CD4-positive, alpha-beta T cell treated with Interleukin-6 at 100 ng/mL for 8 hours (primary cell): Measurements from ENCODE around the gene ADAM12.
"Not testable (repeated sequence)": the region's sequence is repeated elsewhere in the genome, so short reads cannot be mapped to it uniquely, and the experiment has no call there.

Experiments
- DNase-seq: peaks from one replicate; pipeline ENCODE4 v3.0.0-alpha.2; 2020; ENCODE audit warnings: mixed read lengths, low spot score

Gene ADAM12

DNA sequence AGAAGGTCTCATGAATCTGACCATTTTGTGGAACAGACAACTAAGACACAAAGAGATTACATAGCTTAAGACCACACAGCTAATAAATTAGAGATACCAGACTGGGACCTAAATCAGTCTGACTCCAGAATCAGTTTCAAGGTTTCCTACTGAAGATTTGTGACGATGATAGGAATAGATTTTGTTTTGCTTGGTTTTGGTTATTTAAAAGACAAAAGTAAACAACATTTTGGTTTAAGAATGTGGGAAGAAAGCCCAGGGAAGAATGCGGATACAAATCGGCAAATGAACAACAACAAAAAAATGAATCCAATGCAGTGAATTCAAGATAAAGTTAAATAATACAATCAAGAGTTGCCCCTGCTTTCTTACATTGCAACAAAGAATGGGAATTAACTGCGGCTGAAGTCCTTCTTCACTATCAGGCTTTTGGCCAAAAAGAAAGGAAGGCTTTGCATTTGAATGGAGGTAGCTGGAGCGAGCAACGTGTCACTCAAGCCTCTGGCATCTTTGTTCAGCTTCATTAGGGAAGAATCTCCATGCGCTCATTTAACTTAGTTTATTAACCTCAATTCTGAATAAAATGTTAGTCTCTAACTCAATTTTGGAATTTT is 210.8 kb downstream of the ADAM12 start:
- DNase-seq = no peak

DNA sequence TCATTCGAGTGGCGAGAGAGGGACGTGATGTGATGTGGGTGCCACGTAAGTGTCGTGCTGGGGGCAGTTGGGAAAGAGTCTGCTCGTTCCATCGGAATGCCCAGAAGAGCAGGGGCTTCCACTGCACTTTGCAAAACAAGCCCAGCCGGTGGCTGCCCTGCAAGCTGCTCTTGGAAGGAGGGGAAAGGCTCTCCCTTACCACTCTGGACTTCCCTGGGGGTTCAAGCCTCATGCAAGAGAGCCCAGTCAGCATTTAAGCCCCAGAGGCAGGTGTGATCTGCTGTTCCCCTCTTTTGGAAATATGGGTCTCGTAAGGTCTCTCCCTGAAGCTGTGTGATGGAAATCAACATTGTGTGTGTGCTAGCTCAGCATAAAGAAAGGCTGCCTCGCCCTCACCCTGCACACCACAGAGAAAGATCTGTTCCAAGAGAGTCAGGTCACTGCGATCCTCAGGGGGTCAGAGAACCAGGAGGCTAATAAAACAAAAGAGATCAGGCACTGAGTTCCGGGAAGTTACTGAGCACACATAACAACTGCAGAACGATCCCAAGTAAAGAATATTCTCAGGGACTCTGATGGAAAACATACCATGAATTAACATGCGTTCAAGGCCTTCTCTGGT is 212.5 kb downstream of the ADAM12 start:
- DNase-seq = no peak

DNA sequence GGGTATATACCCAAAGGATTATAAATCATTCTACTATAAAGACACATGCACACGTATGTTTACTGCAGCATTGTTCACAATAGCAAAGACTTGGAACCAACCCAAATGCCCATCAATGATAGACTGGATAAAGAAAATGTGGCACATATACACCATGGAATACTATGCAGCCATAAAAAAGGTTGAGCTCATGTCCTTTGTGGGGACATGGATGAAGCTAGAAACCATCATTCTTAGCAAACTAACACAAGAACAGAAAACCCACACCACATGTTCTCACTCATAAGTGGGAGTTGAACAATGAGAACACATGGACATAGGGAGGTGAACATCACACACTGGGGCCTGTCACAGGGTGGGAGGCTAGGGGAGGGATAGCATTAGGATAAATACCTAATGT is 215.5 kb downstream of the ADAM12 start:
- DNase-seq = not testable (repeated sequence)

DNA sequence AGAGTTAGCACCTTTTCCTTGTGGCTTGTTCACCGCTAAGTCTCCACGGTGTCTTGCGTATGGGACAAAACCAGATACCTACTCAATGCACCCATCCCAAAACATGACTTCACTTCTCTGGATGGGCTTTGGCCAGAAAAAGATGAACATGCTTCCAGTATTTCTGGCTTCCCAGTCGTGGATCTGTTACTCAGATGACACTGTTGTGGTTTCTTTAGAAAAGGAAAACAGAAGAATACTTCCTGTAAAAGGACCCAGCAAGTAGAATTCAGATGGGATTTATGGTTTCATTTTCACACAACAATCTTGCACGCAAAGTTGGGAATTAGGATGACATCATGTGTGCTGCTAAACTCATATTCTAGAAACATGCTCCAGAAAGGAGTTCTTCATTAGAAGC is 216.7 kb downstream of the ADAM12 start:
- DNase-seq = no peak

DNA sequence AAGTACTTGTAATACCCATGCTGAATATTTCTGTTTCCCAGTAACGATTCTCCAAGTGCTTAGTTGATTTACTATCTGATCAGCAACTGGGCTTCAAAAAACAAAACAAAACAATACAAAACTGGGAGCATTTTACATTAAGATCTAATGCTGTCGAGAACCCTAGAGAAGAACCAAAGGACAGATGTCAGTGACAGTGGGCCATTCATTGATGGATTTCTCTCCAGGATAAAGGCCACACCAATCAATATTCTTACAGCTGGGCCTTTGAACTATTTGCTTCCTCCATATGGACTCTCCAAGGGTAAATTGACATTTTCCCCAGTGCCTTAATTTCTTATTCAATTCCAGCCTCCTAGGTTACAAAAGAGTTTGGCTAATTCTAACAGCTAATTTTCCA is 217.5 kb downstream of the ADAM12 start:
- DNase-seq = no peak

DNA sequence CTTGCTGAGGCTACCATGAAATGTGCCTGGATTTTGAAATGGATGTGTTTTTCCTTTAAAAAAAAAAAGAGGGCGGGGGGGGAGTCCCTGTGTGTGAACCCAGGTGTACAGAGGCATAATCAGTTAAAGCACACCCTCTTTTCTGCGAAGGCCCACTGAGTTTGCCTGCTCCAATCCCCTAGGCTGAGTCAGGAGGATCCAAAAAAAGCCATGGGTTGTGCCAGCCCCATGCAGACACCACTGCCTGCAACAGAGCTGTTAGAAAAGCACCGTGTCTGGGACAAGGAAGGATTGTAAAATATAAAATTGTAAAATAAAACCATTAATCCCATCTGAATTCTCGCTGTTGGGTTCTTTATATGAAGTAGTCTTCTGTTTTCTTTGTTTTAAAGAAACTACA is 217.9 kb downstream of the ADAM12 start:
- no peak for DNase-seq

DNA sequence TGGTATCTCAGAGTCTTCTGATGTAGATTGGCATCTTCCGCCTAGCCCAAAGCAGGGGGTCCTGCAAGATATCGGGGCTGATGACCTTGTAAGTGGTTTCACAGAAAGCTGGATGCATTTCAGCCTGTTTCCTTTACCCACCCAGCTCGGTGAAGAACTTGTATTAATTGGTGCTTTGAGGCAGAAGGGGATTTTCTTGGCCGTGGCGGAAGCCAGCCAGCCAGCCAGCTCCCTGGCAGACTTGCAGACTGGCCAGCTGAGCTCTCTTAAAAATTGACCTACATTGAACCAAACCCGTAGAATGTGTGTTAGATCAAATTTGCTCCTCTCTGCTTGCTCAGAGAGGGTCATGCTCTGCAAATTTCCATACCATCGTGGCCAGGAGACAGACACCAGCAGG is 218.4 kb downstream of the ADAM12 start:
- DNase-seq = no peak

DNA sequence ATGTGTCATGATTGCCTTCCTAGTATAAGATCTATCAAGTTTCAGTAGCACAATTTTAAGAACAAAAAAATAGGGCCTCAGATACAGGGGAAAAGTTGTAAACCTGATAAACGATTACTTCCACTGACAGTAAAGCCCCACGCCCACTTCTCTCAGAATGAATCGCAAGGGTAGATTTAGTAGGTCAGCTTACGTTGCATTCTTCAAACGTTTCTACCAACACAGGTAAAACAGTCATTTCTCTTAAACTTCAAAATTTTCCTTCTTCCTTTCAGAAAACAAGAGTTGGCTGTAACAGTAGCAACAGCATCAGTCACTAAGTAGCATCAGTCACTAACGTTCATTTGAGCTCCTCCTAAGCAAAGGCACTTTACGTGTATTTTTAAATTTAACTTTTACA is 221.5 kb downstream of the ADAM12 start:
- no peak for DNase-seq

DNA sequence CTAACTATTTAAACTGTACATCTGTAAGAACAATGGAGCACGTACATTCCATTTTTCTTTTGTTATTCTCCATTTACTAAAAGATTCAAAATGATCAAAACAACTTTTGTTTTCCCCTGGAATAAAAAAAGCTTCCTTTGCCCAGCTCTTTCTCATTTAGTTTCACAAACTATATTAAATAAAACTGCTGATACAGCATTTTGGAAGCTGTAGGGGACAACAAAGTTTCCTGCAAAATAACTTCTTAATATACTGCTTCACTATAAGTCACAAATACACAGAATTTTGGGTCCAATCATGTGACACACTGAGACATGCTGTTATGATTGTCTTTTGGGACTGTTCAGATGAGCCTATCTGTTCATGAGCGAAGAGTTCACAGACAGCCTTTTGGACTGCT is 222.4 kb downstream of the ADAM12 start:
- DNase-seq = no peak

DNA sequence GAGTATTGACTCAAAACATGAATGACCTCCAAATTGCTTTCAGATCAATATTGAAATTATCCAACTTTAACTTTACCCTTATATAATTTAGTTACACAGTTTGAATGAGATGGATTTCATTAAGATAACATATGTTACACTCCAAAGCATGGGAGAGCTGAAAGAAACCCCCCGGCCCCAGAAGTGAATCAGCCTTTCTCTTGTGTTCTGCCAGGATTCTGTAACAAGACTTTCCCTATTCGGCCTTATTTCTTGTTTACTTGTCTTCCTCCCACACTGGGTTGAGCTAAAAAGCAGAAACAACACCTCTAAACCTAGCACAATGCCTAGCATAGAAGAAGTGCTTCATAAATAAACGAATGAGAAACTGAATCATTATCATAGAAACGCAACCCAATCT is 224.8 kb downstream of the ADAM12 start:
- DNase-seq = no peak

DNA sequence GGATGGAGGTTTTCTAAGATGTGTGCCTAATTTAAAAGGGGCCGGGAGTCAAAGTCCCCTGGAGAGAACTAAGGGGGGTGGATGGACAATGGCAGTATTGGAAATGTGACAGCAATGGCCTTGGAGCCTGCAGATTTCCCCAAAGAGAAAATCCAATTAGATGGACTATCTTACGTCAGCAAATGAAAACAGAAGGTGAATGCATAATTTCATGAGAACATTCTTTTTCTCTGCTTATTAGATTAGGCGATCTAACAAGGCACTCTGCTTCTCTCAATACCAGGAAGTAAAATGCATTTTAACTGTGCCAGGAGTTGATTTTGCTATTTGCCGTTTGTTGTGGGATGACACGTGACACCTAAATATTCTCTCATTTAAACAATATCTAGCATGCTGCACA is 226.6 kb downstream of the ADAM12 start:
- no peak for DNase-seq

DNA sequence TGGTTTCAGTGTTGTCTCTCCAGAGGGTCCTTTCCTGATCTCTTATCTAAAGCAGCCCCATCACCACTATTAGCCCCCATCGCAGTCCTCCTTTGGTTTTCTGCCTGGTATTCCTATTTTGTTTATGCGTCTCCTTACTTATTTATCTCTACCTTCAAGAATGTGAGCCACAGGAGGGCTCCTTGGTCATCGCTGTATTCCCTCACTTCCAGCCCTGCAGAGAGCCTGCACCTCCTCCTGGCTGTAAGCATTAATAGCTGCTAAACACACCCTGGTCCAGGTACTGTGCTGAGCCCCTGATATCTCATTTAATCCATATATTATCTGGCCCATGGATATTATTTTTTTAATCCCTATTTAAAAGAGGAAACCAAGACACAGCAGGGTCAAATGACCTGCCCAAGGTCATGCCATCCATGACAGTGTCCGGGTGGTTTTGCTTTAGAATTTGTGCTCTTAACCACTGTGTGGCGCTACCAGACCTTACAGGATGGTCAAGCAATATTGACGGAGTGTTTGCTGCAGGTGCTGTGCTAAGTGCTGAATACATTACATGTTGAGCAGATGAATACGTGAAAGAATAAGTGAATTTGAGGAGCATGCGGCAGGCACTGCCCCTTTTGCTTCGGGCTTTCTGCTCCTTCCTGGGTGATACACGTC is 227.2 kb downstream of the ADAM12 start:
- no peak for DNase-seq

DNA sequence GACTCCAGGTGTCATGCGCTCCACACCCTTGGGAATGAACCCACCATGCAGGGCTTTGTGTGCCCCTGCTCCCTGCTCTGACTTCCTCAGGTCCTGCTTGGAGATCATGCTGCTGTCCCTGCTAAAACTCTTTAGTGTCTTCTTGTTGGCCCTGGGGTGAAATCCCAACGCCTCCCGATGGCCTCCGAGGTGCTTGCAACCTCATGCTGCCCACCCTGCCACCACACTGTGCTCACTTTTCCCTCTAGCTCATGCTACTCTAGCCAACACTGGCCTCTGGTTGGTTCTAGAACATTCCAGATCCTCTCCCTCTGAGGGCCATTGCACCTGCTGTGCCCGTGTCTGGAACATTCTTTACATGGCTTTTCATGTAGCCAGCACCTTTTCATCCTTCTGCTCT is 227.7 kb downstream of the ADAM12 start:
- no peak for DNase-seq

DNA sequence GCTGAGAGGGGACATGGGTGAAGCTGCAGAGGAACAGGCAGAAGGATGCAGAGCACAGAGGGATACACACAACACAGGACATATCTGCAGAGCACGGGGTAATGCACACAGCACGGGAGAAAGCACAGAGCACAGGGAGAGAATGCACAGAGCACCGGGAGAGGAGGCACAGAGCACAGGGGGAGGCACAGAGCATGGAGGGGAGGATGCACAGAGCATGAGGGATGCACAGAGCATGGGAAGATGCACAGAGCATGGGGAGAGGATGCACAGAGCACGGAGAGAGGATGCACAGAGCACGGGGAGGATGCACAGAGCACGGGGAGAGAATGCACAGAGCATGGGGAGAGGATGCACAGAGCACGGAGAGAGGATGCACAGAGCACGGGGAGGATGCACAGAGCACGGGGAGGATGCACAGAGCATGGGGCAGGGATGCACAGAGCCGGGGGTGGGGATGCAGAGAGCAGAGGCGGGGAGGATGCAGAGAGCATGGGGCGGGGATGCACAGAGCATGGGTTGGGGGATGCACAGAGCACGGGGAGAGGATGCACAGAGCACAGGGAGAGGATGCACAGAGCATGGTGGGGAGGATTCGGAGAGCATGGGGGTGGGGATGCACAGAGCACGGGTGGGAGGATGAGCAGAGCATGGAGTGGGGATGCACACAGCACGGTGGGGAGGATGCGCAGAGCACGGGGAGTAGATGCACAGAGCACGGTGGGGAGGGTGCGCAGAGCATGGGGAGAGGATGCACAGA is 230.0 kb downstream of the ADAM12 start:
- no peak for DNase-seq

DNA sequence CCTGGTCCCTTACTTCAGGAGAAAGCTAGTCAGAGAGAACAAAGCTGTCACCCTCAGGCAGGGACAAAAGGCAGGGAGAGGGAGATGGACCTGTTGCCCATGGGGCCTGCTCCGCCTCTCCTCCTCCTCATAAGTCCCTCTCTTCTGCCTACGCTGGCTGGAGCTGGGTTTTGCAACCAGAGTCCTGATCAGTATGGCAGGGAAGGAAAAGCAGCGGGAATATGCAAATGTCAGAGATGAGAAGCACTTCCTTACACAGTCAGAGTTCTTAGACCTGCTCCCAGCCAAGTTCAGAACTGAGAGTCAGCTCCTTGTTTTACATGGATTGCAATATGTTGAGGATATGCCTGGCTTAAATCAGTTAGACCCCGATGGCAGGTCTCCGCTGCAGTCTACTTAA is 231.1 kb downstream of the ADAM12 start:
- DNase-seq = no peak

DNA sequence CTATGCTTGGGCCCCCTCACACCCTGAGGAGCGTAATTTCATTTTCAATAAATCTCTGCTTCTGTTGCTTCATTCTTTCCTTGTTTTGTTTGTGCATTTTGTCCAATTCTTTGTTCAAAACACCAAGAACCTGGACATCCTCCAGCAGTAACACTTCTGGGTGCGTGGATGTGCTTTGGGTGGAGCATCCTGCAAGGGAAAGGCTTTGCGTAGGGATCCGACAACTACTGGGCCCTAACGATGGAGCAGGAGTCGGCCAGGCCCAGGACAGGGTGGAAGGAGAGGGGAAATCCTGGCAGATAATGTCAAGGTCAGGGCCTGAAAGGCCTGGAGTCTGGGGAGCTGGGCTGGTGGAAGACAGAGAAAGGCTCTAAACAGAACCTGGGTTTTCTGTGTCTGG is 231.8 kb downstream of the ADAM12 start:
- DNase-seq = no peak

DNA sequence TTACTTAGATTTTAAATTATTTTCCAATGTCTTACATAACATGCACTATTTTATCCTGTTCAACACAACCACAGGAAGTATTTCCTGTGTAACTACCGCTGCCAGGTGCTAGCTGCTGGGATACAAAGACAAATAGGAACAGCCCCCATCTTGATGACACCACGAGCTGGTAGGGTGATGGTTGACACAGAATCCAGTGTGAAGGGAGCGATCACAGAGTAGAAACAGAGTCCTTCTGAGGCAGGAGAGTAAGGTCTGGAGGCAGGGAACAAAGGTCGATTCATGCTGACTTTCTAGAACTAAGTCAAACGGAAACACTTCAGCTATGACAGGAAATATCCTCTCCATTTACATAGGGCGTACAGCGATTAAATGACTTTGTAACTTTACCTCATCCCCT is 232.3 kb downstream of the ADAM12 start:
- no peak for DNase-seq

DNA sequence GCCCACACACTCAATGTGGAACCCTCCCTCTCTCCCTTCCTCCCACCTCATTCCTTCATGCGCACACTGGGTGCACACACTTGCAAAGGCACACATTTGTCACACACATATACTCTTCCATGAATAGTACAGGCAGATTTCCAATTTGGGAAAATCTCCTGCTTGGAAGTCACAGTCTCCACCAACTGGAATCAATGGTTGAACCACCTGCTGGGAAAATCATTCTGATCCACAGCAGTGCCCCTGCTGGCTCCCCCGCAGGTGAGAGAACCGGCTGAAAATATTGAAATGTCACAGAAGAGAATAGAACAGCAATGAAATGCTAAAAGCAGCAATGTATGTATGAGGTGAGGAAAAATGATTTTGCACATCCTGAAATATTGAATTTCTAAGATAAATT is 232.7 kb downstream of the ADAM12 start:
- DNase-seq = no peak

DNA sequence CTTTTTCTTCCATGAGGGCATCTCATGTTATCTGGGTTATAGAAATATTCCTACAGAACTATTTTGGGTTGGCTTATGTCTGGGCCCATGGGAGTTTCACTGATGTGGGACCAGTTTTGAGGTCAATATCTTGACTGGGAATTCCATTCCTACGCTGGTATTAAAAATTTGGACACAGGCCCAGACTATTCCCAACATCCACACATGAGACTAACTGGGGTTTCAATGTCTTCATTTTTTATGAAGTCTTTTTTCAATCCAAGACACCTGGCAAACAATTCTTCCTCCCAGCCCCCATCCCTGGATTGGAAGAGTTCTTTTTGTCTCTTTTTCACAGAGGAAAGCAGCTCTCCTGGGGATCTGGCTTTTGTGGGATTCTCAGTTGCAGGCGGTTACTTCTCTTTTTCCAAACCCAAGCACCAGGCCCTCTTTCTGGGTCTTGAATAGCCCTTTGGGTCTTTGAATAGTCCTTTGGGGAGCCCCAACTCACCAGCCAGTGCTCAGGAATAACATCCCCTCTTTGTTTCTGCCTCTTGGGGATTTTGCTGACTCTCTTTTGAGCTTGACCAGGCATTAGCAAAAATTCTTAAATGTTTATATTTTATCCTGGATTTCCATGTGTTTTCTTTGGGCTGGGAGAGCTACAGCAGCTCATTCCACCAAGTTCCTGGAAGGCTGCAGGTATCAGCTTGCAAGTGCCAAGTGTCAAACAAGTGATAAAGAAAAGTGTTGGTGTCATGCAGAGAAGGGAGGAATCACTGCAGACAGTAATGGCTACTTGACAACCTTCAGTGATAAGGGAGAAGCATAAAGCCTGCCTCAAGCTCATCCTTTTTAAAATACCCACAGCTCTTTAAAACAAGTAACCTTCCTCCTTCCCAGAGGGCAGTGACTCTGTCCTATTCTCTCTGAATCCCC is 234.3 kb downstream of the ADAM12 start:
- no peak for DNase-seq

DNA sequence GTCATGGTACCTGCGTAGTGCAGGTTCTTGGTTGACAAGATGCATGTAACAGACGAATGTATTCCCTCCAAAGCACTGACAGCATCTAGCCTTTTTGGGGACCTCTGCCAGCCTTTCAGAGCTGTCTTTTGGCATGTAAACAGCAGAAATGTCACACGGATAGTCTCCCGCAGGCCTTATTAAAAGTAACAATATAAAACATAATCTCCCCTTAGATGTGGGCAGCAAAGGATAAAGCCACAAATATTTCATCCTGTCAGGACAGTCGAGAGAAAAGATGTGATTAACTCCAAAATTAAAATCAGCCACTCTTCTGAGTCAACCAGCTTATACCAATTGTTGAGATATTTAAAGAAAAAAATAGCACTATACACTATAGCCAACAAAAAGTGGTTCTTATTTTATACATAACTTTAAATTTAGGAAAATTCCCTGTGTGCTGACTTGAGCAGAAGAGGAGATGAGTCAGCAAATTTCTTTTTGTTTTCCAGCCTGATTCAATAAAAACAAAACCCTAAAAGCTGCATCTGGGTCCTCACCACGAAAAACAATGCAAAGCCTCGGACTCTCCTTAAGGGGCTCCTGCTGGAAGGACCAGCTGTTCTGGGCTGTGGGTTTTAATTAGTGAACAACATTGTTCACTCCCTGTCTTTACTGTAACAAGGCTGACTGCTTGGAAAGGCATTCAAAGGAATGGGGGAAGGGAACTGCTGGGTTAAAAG is 240.2 kb downstream of the ADAM12 start:
- DNase-seq = no peak

DNA sequence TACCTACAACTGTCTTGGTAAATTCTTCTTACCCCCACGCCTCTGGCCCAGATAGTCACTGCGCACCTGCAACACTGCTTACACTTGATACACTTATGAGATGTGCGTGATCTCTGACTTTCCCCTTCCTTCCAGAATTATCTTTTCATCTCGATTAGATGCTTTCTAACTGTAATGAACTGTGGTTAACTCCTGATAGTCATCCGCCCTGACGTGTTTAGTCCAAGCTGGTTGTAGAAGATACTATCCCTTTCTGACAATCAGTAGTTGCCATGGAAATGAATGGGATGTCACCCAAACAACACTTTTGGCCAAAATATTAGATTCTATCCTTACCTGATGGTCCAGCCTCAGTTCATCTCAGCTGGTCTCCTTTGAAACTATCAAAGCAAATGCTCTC is 241.5 kb downstream of the ADAM12 start:
- no peak for DNase-seq
